Stimulated activated CD4-positive, alpha-beta T cell treated with anti-CD3 and anti-CD28 coated beads, Interleukin-4, amount 100 ng/mL, for 4 hours (primary cell): ENCODE measurements around the gene MMP20.

Source experiments
- DNase-seq, 2 experiments: peaks; one replicate each; pipeline ENCODE4 v3.0.0-alpha.2; 2020

Gene MMP20

GRCh38 chr11:102552020-102552419, 73.1 kb downstream of the MMP20 start:
- no peak for DNase-seq

- no peak for DNase-seq
These were observed 73.9 kb downstream of the MMP20 start for GRCh38 chr11:102551169-102551781.

DNA sequence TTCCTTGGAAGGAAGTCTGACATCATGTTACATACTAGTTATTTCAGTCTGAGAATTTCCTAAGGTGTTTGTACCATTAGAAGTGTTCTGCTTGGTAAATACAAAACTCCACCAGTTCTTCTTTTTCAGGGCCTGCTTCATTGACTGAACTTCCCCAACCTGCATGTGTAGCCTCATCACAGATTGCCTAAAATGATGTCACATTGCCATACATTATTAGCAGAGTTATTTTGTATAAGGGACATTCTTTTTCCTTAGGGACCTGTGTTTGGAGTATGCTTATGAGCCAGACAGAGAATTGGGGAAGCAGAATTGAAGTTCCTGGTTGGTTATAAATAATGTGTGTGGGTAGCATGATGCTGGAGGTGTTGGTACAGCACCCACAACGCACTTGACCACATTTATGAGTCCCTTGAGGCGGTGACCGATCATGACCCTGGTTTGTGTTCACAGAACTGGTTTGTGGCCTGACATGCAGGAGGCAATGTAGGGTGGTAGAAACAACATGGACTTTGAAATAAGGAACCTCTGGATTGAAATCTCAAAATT, 78.1 kb downstream of the MMP20 start:
- DNase-seq: no peak

DNA sequence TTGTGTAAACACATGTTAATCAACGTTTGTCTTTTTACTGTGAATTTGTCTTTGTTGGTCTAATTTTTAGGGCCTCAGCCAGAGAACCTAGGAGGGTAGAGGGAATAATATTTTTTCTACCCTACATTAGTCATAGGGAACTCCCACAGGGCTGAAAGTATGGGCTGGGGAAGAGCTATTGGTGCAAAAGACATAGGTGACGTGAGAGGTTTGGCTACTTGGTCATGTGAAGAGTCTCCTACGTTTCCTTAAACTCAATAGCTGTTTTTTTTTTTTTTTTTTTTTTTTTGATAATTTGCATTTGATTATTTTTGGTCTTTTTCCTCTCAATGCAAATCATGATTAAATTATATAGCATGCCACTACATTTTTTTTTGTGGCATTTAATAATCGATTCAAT, 78.7 kb downstream of the MMP20 start:
- no peak for DNase-seq

- no peak for DNase-seq
These were observed 79.4 kb downstream of the MMP20 start for GRCh38 chr11:102545701-102546100.

DNA sequence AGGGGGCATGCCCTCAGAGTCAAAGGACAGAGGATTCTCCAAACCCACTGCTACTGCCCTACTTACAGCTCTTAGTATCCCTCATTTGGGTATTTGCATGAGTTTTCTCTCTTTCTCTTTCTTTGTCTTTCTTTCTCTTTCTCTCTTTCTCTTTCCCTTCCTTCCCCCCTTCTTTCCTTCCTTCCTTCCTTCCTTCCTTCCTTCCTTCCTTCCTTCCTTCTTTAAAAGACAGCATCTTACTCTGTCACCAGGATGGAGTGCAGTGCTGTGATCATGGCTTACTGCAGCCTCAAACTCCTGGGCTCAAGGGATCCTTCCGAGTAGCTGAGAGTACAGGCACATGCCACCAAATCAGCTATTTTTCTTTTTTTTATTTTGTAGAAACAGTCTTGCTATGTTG, 80.5 kb downstream of the MMP20 start:
- no peak for DNase-seq

DNA sequence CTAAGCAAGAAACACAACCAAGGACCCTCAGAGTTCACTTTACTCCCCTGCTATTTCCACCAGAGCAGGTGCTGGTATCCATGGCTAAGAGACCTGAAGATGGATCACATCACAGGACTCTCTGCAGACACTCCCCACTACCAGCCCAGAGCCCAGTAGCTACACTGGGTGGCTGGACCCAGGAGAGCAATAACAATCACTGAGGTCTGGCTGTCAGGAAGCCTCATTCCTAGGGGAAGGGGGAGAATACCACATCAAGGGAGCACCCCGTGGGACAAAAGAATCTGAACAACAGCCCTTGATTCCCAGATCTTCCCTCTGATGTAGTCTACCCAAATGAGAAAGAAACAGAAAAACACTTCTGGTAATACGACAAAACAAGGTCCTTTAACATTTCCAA, 85.6 kb downstream of the MMP20 start:
- DNase-seq: no peak

DNA sequence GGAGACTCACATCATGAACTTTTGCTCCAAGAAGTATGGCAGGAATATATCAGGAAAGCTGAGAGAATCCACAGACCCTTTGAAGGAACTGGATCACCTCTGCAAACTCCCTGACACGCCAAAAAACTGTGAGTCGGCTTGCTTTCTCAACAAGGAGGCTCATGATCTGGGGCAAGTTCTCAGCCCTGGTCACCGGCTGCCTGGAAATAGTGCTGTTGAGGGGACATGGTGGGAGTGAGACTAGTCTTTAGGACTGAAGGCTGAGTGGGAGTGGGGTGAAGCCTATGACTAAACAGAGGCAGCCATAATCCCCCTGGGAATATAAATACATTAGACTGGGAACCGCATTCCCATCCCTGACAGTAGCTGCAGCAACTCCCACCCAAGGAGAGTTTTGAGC, 86.2 kb downstream of the MMP20 start:
- DNase-seq: no peak

DNA sequence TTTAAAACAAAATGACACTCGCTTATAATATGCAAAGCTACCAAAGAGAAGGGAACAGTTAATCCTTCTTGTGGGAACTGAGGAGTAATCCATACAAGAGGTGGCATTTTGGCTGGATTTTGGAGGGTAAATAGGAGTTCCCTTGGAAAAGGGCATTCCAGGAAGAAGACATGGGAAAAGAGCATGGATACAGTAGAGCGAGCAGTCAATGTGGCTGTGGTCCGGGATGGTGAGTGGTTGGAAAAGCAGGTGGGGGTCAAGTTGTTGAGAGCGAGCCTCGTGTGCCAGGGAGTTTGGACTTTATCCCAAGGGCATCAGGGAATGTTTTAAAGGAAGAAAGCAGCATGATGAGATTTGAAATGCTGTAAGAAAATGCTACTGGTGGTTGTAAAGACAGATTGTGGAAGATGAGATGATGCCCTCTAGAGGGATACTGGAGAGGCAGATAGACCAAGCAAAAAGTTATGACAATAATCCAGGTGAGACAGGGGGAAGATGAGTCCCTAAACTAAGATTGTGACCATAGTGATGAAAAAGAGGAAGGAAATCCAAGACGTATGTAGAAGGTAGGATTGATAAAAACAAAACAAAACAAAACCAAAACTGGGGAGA, 90.8 kb downstream of the MMP20 start:
- DNase-seq: no peak

DNA sequence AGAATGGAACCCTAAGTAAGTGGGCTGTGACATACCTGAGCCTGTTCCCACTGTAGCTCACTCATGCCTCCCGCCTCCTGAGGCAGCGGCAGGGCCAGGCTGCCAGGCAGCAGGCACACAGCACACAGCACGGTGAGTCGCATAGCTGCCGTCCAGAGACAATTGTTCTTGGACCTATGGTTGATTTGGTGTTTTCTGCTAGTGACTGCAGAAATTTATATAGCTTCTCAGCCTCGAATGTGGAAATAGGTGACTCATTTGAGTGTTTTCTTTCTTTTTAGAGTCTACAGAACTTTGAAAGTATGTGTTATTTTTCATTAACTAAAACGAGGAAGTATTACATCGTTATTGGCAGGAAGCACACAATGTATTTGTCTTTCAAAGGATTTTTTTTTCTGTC, 94.6 kb downstream of the MMP20 start, which contains the start of gene MMP7:
Gene MMP7, minus strand, starts transcription at position 190 of the 400 bp plus-strand sequence. Its CDS starts 47 bp downstream, at position 143.
- no peak for DNase-seq

GRCh38 chr11:102528618-102529017, 96.5 kb downstream of the MMP20 start:
- DNase-seq: no peak

GRCh38 chr11:102527684-102528083, 97.4 kb downstream of the MMP20 start:
- DNase-seq: no peak

- no peak for DNase-seq
These were observed 98.1 kb downstream of the MMP20 start for GRCh38 chr11:102527041-102527440.
